ENCODE measurements around the gene SLC30A2. TPM values are rescaled to one million over a fixed set of nuclear protein-coding genes. Genes with fewer than 3 reads are reported as not detected.

SLC30A2 gene
- total and polyA plus RNA-seq, 10 of the 15 experiments (the other 5 are each of a cell fraction or from before 2014, with no cell fraction given), result 0.13 TPM; not detected in 9

GRCh38 chr1:25989440-25990234 is 56.3 kb downstream of the SLC30A2 start (continued):
- TF ChIP-seq ZNF592 (IDR thresholded peaks at IDR 0.05) (no peak), ZNF687 (IDR thresholded peaks at IDR 0.05) (no peak)
